Testis (tissue), 3 donors: ENCODE results near the gene AP2M1. TPM values are rescaled to one million over a fixed set of nuclear protein-coding genes. Genes with fewer than 3 reads are reported as not detected.
A peak's percentile ranks its signal among the peaks of the same experiment; 100 is the strongest.

Experiments used
- DNase-seq: peaks from one replicate; pipeline ENCODE4 v3.0.0-alpha.2; 2019
- H3K27ac ChIP-seq, 2 donors: fragments of 200-600 bp; sonication (generic); one replicate each; pipeline ENCODE4 v1.5.1; 2019
- H3K27me3 ChIP-seq: fragments of 200-600 bp; sonication (generic); one replicate; pipeline ENCODE4 v1.5.1; 2019
- H3K36me3 ChIP-seq: fragments of 200-600 bp; sonication (generic); one replicate; pipeline ENCODE4 v1.5.1; 2017; ENCODE audit warnings: low read depth; ENCODE audit errors: missing control alignments
- H3K4me1 ChIP-seq: fragments of 200-600 bp; sonication (generic); one replicate; pipeline ENCODE4 v1.5.1; 2019
- H3K4me3 ChIP-seq, 2 donors: fragments of 200-600 bp; sonication (generic); one replicate each; pipeline ENCODE4 v1.5.1; 2017 to 2019
- H3K9me3 ChIP-seq: fragments of 200-600 bp; sonication (generic); one replicate; pipeline ENCODE4 v1.5.1; 2017
- POLR2A ChIP-seq: fragments of 450-650 bp; IDR thresholded peaks from one replicate; pipeline ENCODE4 v1.6.1; 2017; ENCODE audit warnings: antibody characterized with exemption, mild to moderate bottlenecking, moderate library complexity
- WGBS, 2 donors: methylation state at CpG; one replicate each; pipeline ENCODE4 v1.1.5; 2018; 5-methylcytosine and 5-hydroxymethylcytosine counted together
- intact Hi-C: fragments of 100-400 bp; cut with DNase I; formaldehyde crosslinking; loops from one replicate; pipeline ENCODE4 v1.15.1; 2023; ENCODE audit warnings: low total_unique reads
- polyA plus RNA-seq: library from polyadenylated mRNA; stranded (reverse); fragments of 350-450 nt; fragmentation: Illumina TruSeq; extraction: RNeasy Lipid Tissue Mini Kit (QIAGEN cat#74804); gene quantifications from one replicate; pipeline ENCODE4 v1.2.3, GENCODE V29; 2014; ENCODE audit warnings: low read depth, low replicate concordance; ENCODE audit not compliant: insufficient read depth
- total RNA-seq, 2 donors: library from RNA; depleted of rRNA; stranded (reverse); fragments of >200 nt; gene quantifications; one replicate each; pipeline ENCODE4 v1.2.3, GENCODE V29; 2016
- TF ChIP-seq, protein P1 (sequence below), 3 experiments: fragments of 450-650 bp in 2 of 3; fragments of 200-600 bp in 1 of 3; sonication (generic) in 1 of 3; IDR thresholded peaks; one replicate each; pipeline ENCODE4 v1.5.1; 2016 to 2019; ENCODE audit warnings: antibody characterized with exemption in 3 of 3, mild to moderate bottlenecking in 2 of 3, moderate library complexity in 1 of 3

The AP2M1 gene
- total and polyA plus RNA-seq, 3 donors from 2014 or later, result 238 to 346 (median 334) TPM

DNA sequence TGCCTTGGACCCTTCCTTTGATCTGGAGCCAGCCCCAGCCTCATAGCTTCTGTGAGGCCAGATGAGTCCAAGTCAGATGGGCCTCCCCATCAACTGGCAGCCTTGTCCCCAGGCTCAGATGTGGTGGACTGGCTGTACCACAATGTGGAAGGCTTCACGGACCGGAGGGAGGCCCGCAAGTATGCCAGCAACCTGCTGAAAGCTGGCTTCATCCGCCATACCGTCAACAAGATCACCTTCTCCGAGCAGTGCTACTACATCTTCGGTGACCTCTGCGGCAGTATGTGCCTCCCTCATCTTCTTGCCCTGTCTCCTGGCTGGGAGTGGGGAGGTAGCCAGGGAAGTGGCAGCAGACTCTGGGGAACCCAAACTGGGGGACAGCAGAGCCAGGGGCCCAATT is 6.9 kb upstream of the AP2M1 start:
- H3K36me3 ChIP-seq, result no peaks in the 10 kb centered on the region
- intact Hi-C loops, result no loop called here
- TF ChIP-seq POLR2A, result no peak
- TF ChIP-seq, protein P1, sequence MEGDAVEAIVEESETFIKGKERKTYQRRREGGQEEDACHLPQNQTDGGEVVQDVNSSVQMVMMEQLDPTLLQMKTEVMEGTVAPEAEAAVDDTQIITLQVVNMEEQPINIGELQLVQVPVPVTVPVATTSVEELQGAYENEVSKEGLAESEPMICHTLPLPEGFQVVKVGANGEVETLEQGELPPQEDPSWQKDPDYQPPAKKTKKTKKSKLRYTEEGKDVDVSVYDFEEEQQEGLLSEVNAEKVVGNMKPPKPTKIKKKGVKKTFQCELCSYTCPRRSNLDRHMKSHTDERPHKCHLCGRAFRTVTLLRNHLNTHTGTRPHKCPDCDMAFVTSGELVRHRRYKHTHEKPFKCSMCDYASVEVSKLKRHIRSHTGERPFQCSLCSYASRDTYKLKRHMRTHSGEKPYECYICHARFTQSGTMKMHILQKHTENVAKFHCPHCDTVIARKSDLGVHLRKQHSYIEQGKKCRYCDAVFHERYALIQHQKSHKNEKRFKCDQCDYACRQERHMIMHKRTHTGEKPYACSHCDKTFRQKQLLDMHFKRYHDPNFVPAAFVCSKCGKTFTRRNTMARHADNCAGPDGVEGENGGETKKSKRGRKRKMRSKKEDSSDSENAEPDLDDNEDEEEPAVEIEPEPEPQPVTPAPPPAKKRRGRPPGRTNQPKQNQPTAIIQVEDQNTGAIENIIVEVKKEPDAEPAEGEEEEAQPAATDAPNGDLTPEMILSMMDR (IDR thresholded peaks at IDR 0.05), result no peak

DNA sequence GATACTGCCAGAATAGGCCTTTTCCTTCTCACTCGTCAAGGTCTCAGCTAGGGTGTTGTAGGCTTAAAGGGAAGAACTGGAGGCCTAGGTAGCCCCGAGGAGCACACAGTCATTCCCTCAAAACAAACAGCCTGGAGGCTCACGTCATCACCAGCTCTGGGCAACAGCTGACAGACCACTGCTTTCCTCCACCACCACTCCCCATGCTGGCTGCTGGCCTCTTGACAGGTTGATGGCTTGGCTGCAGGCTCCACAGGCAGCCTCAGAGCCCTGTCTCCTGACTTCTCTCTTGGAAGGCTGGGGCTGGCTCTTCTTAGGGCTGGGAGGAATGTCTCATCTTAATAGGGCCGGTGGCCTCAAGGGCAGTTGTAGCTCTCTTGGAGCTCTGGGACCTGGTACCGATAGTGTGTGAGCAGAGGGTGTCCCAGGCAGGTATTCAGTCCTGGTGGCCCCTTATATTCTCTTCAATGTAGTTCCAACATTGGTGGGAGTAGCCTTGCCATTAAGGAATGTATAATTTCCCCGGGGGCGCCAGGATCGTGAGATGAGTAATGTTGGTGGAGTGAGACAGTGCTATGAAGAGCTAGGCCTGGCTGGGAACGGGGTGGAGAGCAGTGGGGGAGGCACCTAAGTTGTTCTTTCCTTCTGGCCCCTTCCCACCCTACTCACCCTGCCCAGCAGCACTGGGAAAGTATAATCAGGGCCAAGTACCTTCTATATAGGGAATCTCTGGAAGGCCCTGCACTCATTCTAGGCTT is 6.1 kb upstream of the AP2M1 start:
- 57 to 64% methylated on average over 7 to 9 of the region's 9 CpGs for WGBS, 2 donors

More for the DNA sequence above, 6.9 kb upstream of the AP2M1 start:
- Histone ChIP-seq H3K27ac (no peak overlapping the region), H3K4me1 (no peaks in the 10 kb centered on the region), H3K9me3 (no peaks in the 10 kb centered on the region), H3K27me3 (no peaks in the 10 kb centered on the region), H3K4me3 (no peak overlapping the region)
- no peak for DNase-seq
- 90% methylated on average over 2 to 8 of the region's 8 CpGs for WGBS, 2 donors

DNA sequence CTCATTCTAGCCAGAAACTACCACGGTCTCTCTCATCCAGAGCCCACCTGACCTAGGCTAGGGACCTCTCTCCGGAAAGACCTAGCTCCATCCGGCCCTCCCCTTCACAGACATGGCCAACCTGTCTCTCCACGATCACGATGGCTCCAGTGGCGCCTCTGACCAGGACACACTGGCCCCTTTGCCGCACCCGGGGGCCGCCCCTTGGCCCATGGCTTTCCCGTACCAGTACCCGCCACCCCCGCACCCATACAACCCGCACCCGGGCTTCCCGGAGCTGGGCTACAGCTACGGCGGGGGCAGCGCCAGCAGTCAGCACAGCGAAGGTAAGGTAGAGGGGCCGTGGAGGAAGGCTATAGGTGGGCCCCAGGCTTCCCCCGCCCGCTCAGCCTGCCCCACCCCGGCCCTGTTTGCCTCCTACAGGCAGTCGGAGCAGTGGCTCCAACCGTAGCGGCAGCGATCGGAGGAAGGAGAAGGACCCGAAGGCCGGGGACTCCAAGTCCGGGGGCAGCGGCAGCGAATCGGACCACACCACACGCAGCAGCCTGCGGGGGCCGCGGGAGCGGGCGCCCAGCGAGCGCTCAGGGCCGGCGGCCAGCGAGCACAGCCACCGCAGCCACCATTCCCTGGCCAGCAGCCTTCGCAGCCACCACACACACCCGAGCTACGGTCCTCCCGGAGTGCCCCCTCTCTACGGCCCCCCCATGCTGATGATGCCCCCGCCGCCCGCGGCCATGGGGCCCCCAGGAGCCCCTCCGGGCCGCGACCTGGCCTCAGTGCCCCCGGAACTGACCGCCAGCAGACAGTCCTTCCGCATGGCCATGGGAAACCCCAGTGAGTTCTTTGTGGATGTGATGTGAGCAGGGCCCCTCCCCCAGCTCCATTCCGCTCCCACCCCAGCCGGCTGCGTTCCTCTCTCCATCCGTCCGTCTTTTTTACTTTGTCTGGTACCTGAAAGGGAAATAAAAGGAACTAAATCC is 4.5 kb upstream of the AP2M1 start:
- no peak for DNase-seq
- H3K36me3 ChIP-seq, result no peaks in the 10 kb centered on the region
- no peak overlapping the region for H3K27ac ChIP-seq
- H3K4me3 ChIP-seq, result peak overlapping the region; percentile 9 to 42
- intact Hi-C loops, result no loop called here
- H3K27me3 ChIP-seq, result no peaks in the 10 kb centered on the region
- 67 to 70% methylated on average over 24 to 66 of the region's 66 CpGs for WGBS, 2 donors
- TF ChIP-seq POLR2A, result no peak
- TF ChIP-seq, protein P1 (IDR thresholded peaks at IDR 0.05), result no peak
- no peaks in the 10 kb centered on the region for H3K4me1 ChIP-seq
- H3K9me3 ChIP-seq, result no peaks in the 10 kb centered on the region

More for the DNA sequence above, 6.1 kb upstream of the AP2M1 start:
- Histone ChIP-seq H3K27ac (no peak overlapping the region), H3K36me3 (no peaks in the 10 kb centered on the region), H3K4me1 (no peaks in the 10 kb centered on the region), H3K27me3 (no peaks in the 10 kb centered on the region), H3K9me3 (no peaks in the 10 kb centered on the region), H3K4me3 (no peak overlapping the region)
- TF ChIP-seq, protein P1 (IDR thresholded peaks at IDR 0.05), result no peak
- TF ChIP-seq POLR2A, result no peak
- no peak for DNase-seq
- intact Hi-C loops, result no loop called here

GRCh38 chr3:184171562-184171961 is 3.1 kb upstream of the AP2M1 start:
- 70 to 79% methylated on average over 9 of the region's 9 CpGs for WGBS, 2 donors
- Histone ChIP-seq H3K9me3 (no peaks in the 10 kb centered on the region), H3K27me3 (no peaks in the 10 kb centered on the region), H3K27ac (no peak overlapping the region), H3K4me3 (no peak overlapping the region), H3K4me1 (peaks cover 10% of the 10 kb centered on the region), H3K36me3 (no peaks in the 10 kb centered on the region)
- TF ChIP-seq, protein P1 (IDR thresholded peaks at IDR 0.05), result no peak
- TF ChIP-seq POLR2A, result no peak
- DNase-seq, result no peak
- intact Hi-C loops, result no loop called here
